HCT116 (cell line): Measurements from ENCODE around the gene ADCK2. TPM values are rescaled to one million over a fixed set of nuclear protein-coding genes. Genes with fewer than 3 reads are reported as not detected.
A peak's percentile ranks its signal among the peaks of the same experiment; 100 is the strongest.

Source experiments
- ATAC-seq: fragments of 200-7000 bp; cut with Tn5 transposase; 2 replicates; pipeline ENCODE4 v1.9.1; 2020; ENCODE audit warnings: mild to moderate bottlenecking, moderate library complexity
- BruUV-seq: library from RNA; stranded (reverse); fragments of 400-500 nt; replicated peaks from 2 replicates; lab custom pipeline; 2021; lab: Mats Ljungman, UMichigan
- CTCF ChIA-PET: fragments of 300-600 bp; sonication (Branson Sonifier 250); formaldehyde crosslinking; loops from one replicate; lab custom pipeline; 2021; ENCODE audit warnings: antibody characterized with exemption; lab: Charles Lee
- POLR2A ChIA-PET: fragments of 300-600, 350-600 bp; sonication (Branson Sonifier 250); formaldehyde crosslinking; loops from one replicate; lab custom pipeline; 2021; ENCODE audit warnings: antibody characterized with exemption; lab: Charles Lee
- RAD21 ChIA-PET, 2 experiments: fragments of 300-600 bp; sonication (Branson Sonifier 250); formaldehyde crosslinking; loops; one replicate each; lab custom pipeline; 2023; ENCODE audit warnings: low total read pairs in 2 of 2; ENCODE audit not compliant: uncharacterized antibody in 2 of 2, unreplicated experiment in 2 of 2, low non-redundant PET in 1 of 2; lab: Charles Lee
- DNase-seq: peaks from one replicate; pipeline ENCODE4 v3.0.0-alpha.2; 2010; ENCODE audit warnings: low read depth, low spot score
- H2AFZ ChIP-seq: fragments of 200-600 bp; shearing (Covaris generic), sonication (generic); 2 replicates; pipeline ENCODE4 v1.6.1; 2017; ENCODE audit warnings: low read depth, mixed run types, mixed read lengths, antibody characterized with exemption, low read length; ENCODE audit not compliant: poor library complexity, severe bottlenecking
- H3K27ac ChIP-seq: 2 replicates; pipeline ENCODE4 v1.5.1; 2012; ENCODE audit warnings: low read depth, low read length
- H3K27me3 ChIP-seq: fragments of 200-600 bp; sonication (generic); 2 replicates; pipeline ENCODE4 v1.6.1; 2016; ENCODE audit warnings: mixed run types, low read length, mixed read lengths; ENCODE audit not compliant: insufficient read depth
- H3K36me3 ChIP-seq, 2 experiments: fragments of 200-500 bp in 1 of 2; fragments of 200-600 bp in 1 of 2; sonication (Bioruptor generic) in 1 of 2; sonication (generic) in 1 of 2; 2 replicates each; pipeline versions ENCODE4 v1.5.1 to v1.6.1; 2014 to 2016; ENCODE audit warnings: low read length in 2 of 2, inconsistent platforms in 1 of 2, mixed read lengths in 1 of 2, mixed run types in 1 of 2; ENCODE audit not compliant: insufficient read depth in 2 of 2, control insufficient read depth in 1 of 2
- H3K4me1 ChIP-seq, 2 experiments: fragments of 200-600 bp in 1 of 2; sonication (generic) in 1 of 2; 2 replicates each; pipeline versions ENCODE4 v1.5.1 to v1.6.1; 2012 to 2017; ENCODE audit warnings: low read length in 2 of 2, inconsistent platforms in 1 of 2, mild to moderate bottlenecking in 1 of 2, mixed read lengths in 1 of 2, mixed run types in 1 of 2, moderate library complexity in 1 of 2; ENCODE audit not compliant: insufficient read depth in 2 of 2, control insufficient read depth in 1 of 2
- H3K4me2 ChIP-seq: fragments of 200-600 bp; sonication (generic); 2 replicates; pipeline ENCODE4 v1.6.1; 2017; ENCODE audit warnings: mixed run types, low read length, mixed read lengths
- H3K4me3 ChIP-seq, 2 experiments: fragments of 200-600 bp in 1 of 2; sonication (generic) in 1 of 2; replicated peaks in 1 of 2; 2 replicates each; pipeline ENCODE4 v1.5.1; 2011 to 2016; ENCODE audit warnings: low read length in 2 of 2, control low read depth in 1 of 2, low read depth in 1 of 2, mild to moderate bottlenecking in 1 of 2, mixed read lengths in 1 of 2, mixed run types in 1 of 2
- H3K79me2 ChIP-seq: fragments of 200-600 bp; sonication (generic); 2 replicates; pipeline ENCODE4 v1.6.1; 2017; ENCODE audit warnings: mild to moderate bottlenecking, mixed run types, low read length, moderate library complexity, mixed read lengths; ENCODE audit not compliant: insufficient read depth
- H3K9ac ChIP-seq: fragments of 200-600 bp; sonication (generic); 2 replicates; pipeline ENCODE4 v1.6.1; 2016; ENCODE audit warnings: low read length, mixed read lengths
- H3K9me2 ChIP-seq: fragments of 200-600 bp; sonication (generic), shearing (Covaris generic); 2 replicates; pipeline ENCODE4 v1.6.1; 2017; ENCODE audit warnings: mixed run types, mild to moderate bottlenecking, moderate library complexity; ENCODE audit not compliant: insufficient read depth
- H3K9me3 ChIP-seq, 2 experiments: fragments of 200-500 bp in 1 of 2; fragments of 200-600 bp in 1 of 2; sonication (Bioruptor generic) in 1 of 2; sonication (generic) in 1 of 2; 2 replicates each; pipeline ENCODE4 v1.6.1; 2014 to 2017; ENCODE audit warnings: low read length in 2 of 2, mixed read lengths in 2 of 2, inconsistent platforms in 1 of 2, low read depth in 1 of 2, mild to moderate bottlenecking in 1 of 2, mixed run types in 1 of 2, moderate library complexity in 1 of 2; ENCODE audit not compliant: control insufficient read depth in 1 of 2, insufficient read depth in 1 of 2
- H4K20me1 ChIP-seq: fragments of 200-600 bp; sonication (generic), shearing (Covaris generic); 2 replicates; pipeline ENCODE4 v1.6.1; 2017; ENCODE audit warnings: mixed run types, mild to moderate bottlenecking, moderate library complexity; ENCODE audit not compliant: insufficient read depth
- CTCF ChIP-seq, 3 experiments: fragments of 200-600 bp in 1 of 3; sonication (generic) in 1 of 3; IDR thresholded peaks in 2 of 3; conservative IDR thresholded peaks in 1 of 3; 2 replicates each; pipeline ENCODE4 v1.5.1; 2012 to 2017; ENCODE audit warnings: low read depth in 2 of 3, low read length in 2 of 3, antibody characterized with exemption in 1 of 3, borderline replicate concordance in 1 of 3, control low read depth in 1 of 3, mild to moderate bottlenecking in 1 of 3, mixed read lengths in 1 of 3, mixed run types in 1 of 3, moderate library complexity in 1 of 3; ENCODE audit not compliant: insufficient read depth in 1 of 3
- RAD21 ChIP-seq: IDR thresholded peaks from 2 replicates; pipeline ENCODE4 v1.6.1; 2012; ENCODE audit warnings: low read depth, mild to moderate bottlenecking
- ZBTB33 ChIP-seq: IDR thresholded peaks from 2 replicates; pipeline ENCODE4 v1.6.1; 2011; ENCODE audit warnings: mild to moderate bottlenecking, low read length, moderate library complexity; ENCODE audit not compliant: insufficient replicate concordance; ENCODE audit errors: extremely low read depth
- intact Hi-C: fragments of 100-400 bp; cut with micrococcal nuclease; formaldehyde crosslinking; loops from 2 replicates; pipeline ENCODE4 v1.10.0; 2022
- total RNA-seq: library from RNA; stranded (reverse); gene quantifications from one replicate; pipeline ENCODE4 v1.2.1, GENCODE V29; 2021; ENCODE audit not compliant: unreplicated experiment

The ADCK2 gene
- total RNA-seq, 1 experiment from 2014 or later, result 16.9 TPM

- no peaks in the 10 kb centered on the region for H3K27me3 ChIP-seq
- POLR2A ChIA-PET, result no interaction called here
- intact Hi-C loops, result loop anchor here (1.0 kb wide), 1 partner anchor 286 kb away; no protein-coding TSS in a partner anchor
- ATAC-seq (peak; percentile 58; the same call in 1 of the 2 replicates), DNase-seq (peak; percentile 7)
- no peaks in the 10 kb centered on the region for H3K4me1 ChIP-seq
- H3K9me2 ChIP-seq, result no peaks in the 10 kb centered on the region
- no TSS peak for BruUV-seq
- RAD21 ChIA-PET, result interaction anchor here in 1 of 2 experiments (0.7 to 1.0 kb wide), 2 partner anchors 257 to 494 kb away, joined by 3 to 5 read pairs; no protein-coding TSS in a partner anchor
- H3K79me2 ChIP-seq, result no peaks in the 10 kb centered on the region
- H4K20me1 ChIP-seq, result no peaks in the 10 kb centered on the region
- no peak overlapping the region for H3K27ac ChIP-seq
- no peaks in the 10 kb centered on the region for H3K36me3 ChIP-seq
- H3K9ac ChIP-seq, result no peak overlapping the region
- CTCF ChIA-PET, result interaction anchor here (0.6 to 1.2 kb wide), 4 partner anchors 9 to 494 kb away, joined by 3 read pairs; partner anchors contain the start of gene MRPS33
- H3K4me3 ChIP-seq, result no peak overlapping the region
- H3K9me3 ChIP-seq, result no peaks in the 10 kb centered on the region
- no peak for TF ChIP-seq ZBTB33
- TF ChIP-seq CTCF (IDR thresholded peaks at IDR 0.05 in 2 of 3, conservative IDR thresholded peaks at IDR 0.05 in 1 of 3; ENCODE audit: borderline replicate concordance in 1 of 3, insufficient read depth in 1 of 3, low read depth in 2 of 3, low read length in 2 of 3), result peak; percentile 15 to 56 (median 46); a peak in 5 of 6 replicates
- TF ChIP-seq RAD21, result peak; percentile 37; the same call in 1 of the 2 replicates
- H3K4me2 ChIP-seq, result no peak overlapping the region
- H2AFZ ChIP-seq, result no peak overlapping the region
Observed at GRCh38 chr7:140726281-140726680, 53.5 kb downstream of the ADCK2 start.
